Measurements from ENCODE around the gene DDC.

- TF ChIP-seq CTCF (IDR thresholded peaks at IDR 0.05), result no peak
- no peak for TF ChIP-seq EP300 (IDR thresholded peaks at IDR 0.05)
- TF ChIP-seq POLR2A (IDR thresholded peaks at IDR 0.05), result no peak
Observed at GRCh38 chr7:50552921-50553320, 12.3 kb downstream of the DDC start.

Measured in ovary (tissue), 3 donors.